Gastroesophageal sphincter (tissue), 4 donors: ENCODE measurements around the gene SLC49A3. TPM values are rescaled to one million over a fixed set of nuclear protein-coding genes. Genes with fewer than 3 reads are reported as not detected.

Experiments
- ATAC-seq: fragments of 150-250 bp; one replicate; pipeline ENCODE4 v1.9.1; 2016; ENCODE audit warnings: mild to moderate bottlenecking, moderate library complexity
- H3K27ac ChIP-seq, 4 donors: fragments of 200-600 bp; sonication (generic) in 3 of 4; 1 replicate in 3 of 4; 2 replicates in 1 of 4; pipeline ENCODE4 v1.5.1; 2016 to 2019
- H3K27me3 ChIP-seq: fragments of 200-600 bp; sonication (generic); one replicate; pipeline ENCODE4 v1.5.1; 2019
- H3K36me3 ChIP-seq, 2 donors: fragments of 200-600 bp; sonication (generic); one replicate each; pipeline ENCODE4 v1.5.1; 2019; ENCODE audit warnings: control low read depth in 1 of 2
- H3K4me1 ChIP-seq, 3 donors: fragments of 200-600 bp; sonication (generic); 1 replicate in 2 of 3; 2 replicates in 1 of 3; pipeline ENCODE4 v1.5.1; 2016 to 2019; ENCODE audit warnings: control low read depth in 2 of 3
- H3K4me3 ChIP-seq, 2 donors: fragments of 200-600 bp; sonication (generic); one replicate each; pipeline ENCODE4 v1.5.1; 2019; ENCODE audit warnings: mild to moderate bottlenecking in 1 of 2, moderate library complexity in 1 of 2
- H3K9me3 ChIP-seq, 3 donors: fragments of 200-600 bp; sonication (generic); one replicate each; pipeline ENCODE4 v1.5.1; 2017 to 2019; ENCODE audit warnings: control low read depth in 2 of 3
- CTCF ChIP-seq, 4 experiments: fragments of 200-600 bp in 2 of 4; fragments of 450-650 bp in 2 of 4; sonication (generic) in 1 of 4; IDR thresholded peaks; one replicate each; pipeline ENCODE4 v1.5.1; 2017 to 2019; ENCODE audit warnings: antibody characterized with exemption in 4 of 4, mild to moderate bottlenecking in 2 of 4, moderate library complexity in 2 of 4
- EP300 ChIP-seq: sonication (generic); formaldehyde crosslinking; IDR thresholded peaks from one replicate; pipeline ENCODE4 v1.6.1; 2017; ENCODE audit warnings: antibody characterized with exemption, mild to moderate bottlenecking
- POLR2A ChIP-seq, 2 donors: fragments of 450-650 bp; IDR thresholded peaks; one replicate each; pipeline ENCODE4 v1.6.1; 2017; ENCODE audit warnings: antibody characterized with exemption in 2 of 2, mild to moderate bottlenecking in 2 of 2, moderate library complexity in 1 of 2
- POLR2AphosphoS5 ChIP-seq: sonication (generic); formaldehyde crosslinking; IDR thresholded peaks from one replicate; pipeline ENCODE4 v1.6.1; 2017; ENCODE audit warnings: antibody characterized with exemption
- WGBS, 2 donors: methylation state at CpG; one replicate each; pipeline ENCODE4 v1.1.5; 2018; ENCODE audit warnings: low coverage in 1 of 2; 5-methylcytosine and 5-hydroxymethylcytosine counted together
- total RNA-seq, 4 donors: library from RNA; depleted of rRNA; stranded (reverse); fragments of >200 nt; gene quantifications; one replicate each; pipeline ENCODE4 v1.1.0, GENCODE V29; 2016

SLC49A3 gene
- total RNA-seq, 4 donors from 2014 or later = 5.2 to 8.7 (median 7.8) TPM

- Histone ChIP-seq H3K4me1 (no peaks in the 10 kb centered on the region), H3K27me3 (peaks cover 65% of the 10 kb centered on the region), H3K9me3 (no peaks in the 10 kb centered on the region), H3K4me3 (no peak overlapping the region), H3K36me3 (no peaks in the 10 kb centered on the region), H3K27ac (no peak overlapping the region)
- WGBS, 2 donors = 48 to 72% methylated on average over 2 to 5 of the region's 17 CpGs
- TF ChIP-seq CTCF (IDR thresholded peaks at IDR 0.05) (no peak), EP300 (no peak), POLR2AphosphoS5 (no peak), POLR2A (IDR thresholded peaks at IDR 0.05) (no peak)
- ATAC-seq = no peak
These were observed 34.0 kb downstream of the SLC49A3 start for GRCh38 chr4:654871-655463.

GRCh38 chr4:654503-654845 is 34.5 kb downstream of the SLC49A3 start:
- TF ChIP-seq CTCF (IDR thresholded peaks at IDR 0.05) (no peak), POLR2A (IDR thresholded peaks at IDR 0.05) (no peak), POLR2AphosphoS5 (no peak), EP300 (no peak)
- Histone ChIP-seq H3K4me3 (no peak overlapping the region), H3K9me3 (no peaks in the 10 kb centered on the region), H3K36me3 (no peaks in the 10 kb centered on the region), H3K27me3 (peaks cover 70% of the 10 kb centered on the region), H3K27ac (no peak overlapping the region), H3K4me1 (no peaks in the 10 kb centered on the region)
- ATAC-seq = no peak
- WGBS, 2 donors = 95% methylated on average over 11 of the region's 17 CpGs; no CpG with 5 or more reads in 1 of the 2 donors

GRCh38 chr4:653831-654502 is 35.0 kb downstream of the SLC49A3 start:
- TF ChIP-seq EP300 (no peak), POLR2A (IDR thresholded peaks at IDR 0.05) (no peak), POLR2AphosphoS5 (no peak), CTCF (IDR thresholded peaks at IDR 0.05) (no peak)
- Histone ChIP-seq H3K9me3 (no peaks in the 10 kb centered on the region), H3K36me3 (no peaks in the 10 kb centered on the region), H3K4me3 (no peak overlapping the region), H3K4me1 (no peaks in the 10 kb centered on the region), H3K27me3 (peaks cover 75% of the 10 kb centered on the region), H3K27ac (no peak overlapping the region)
- 87% methylated on average over 6 of the region's 29 CpGs; no CpG with 5 or more reads in 1 of the 2 donors for WGBS, 2 donors
- ATAC-seq = no peak

- H3K27me3 ChIP-seq = peaks cover 82% of the 10 kb centered on the region
- 90% methylated on average over 7 of the region's 35 CpGs; no CpG with 5 or more reads in 1 of the 2 donors for WGBS, 2 donors
These were observed 35.7 kb downstream of the SLC49A3 start for GRCh38 chr4:653080-653821.

More at GRCh38 chr4:653080-653821, 35.7 kb downstream of the SLC49A3 start:
- Histone ChIP-seq H3K9me3 (no peaks in the 10 kb centered on the region), H3K4me1 (no peaks in the 10 kb centered on the region), H3K36me3 (no peaks in the 10 kb centered on the region), H3K4me3 (no peak overlapping the region), H3K27ac (no peak overlapping the region)
- ATAC-seq = no peak
- TF ChIP-seq POLR2AphosphoS5 (no peak), POLR2A (IDR thresholded peaks at IDR 0.05) (no peak), CTCF (IDR thresholded peaks at IDR 0.05) (no peak), EP300 (no peak)
